ENCODE data around the gene ARRDC5.

Gene ARRDC5

DNA sequence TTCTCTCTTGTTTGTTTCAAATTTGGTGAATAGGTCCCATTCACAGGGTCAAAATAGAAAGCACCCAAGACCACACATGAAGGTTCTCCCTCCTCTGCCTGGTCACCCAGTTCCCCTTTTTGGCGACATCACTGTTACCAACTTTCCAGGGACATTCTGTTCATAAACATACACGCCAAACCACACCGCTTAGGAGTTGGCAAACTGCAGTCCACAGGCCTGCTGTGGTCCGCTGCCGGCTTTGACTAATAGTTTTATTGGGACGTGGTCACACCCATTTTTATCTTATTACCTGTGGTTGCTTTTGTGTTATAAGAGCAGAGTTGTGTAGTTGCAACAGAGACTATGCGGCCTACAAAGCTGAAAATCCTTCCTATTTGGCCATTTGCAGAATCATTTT is 30.8 kb upstream of the ARRDC5 start:
- in situ Hi-C loops (cut with HindIII; ENCODE audit: low sequenced_read_pairs) = no loop called here
- TF ChIP-seq, protein P1, sequence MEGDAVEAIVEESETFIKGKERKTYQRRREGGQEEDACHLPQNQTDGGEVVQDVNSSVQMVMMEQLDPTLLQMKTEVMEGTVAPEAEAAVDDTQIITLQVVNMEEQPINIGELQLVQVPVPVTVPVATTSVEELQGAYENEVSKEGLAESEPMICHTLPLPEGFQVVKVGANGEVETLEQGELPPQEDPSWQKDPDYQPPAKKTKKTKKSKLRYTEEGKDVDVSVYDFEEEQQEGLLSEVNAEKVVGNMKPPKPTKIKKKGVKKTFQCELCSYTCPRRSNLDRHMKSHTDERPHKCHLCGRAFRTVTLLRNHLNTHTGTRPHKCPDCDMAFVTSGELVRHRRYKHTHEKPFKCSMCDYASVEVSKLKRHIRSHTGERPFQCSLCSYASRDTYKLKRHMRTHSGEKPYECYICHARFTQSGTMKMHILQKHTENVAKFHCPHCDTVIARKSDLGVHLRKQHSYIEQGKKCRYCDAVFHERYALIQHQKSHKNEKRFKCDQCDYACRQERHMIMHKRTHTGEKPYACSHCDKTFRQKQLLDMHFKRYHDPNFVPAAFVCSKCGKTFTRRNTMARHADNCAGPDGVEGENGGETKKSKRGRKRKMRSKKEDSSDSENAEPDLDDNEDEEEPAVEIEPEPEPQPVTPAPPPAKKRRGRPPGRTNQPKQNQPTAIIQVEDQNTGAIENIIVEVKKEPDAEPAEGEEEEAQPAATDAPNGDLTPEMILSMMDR (IDR thresholded peaks at IDR 0.05; ENCODE audit: low read depth, low read length, missing control alignments) = no peak
- no peak overlapping the region for H3K4me3 ChIP-seq (ENCODE audit: low read depth, low read length)
- no peak for DNase-seq (ENCODE audit: low read depth)

DNA sequence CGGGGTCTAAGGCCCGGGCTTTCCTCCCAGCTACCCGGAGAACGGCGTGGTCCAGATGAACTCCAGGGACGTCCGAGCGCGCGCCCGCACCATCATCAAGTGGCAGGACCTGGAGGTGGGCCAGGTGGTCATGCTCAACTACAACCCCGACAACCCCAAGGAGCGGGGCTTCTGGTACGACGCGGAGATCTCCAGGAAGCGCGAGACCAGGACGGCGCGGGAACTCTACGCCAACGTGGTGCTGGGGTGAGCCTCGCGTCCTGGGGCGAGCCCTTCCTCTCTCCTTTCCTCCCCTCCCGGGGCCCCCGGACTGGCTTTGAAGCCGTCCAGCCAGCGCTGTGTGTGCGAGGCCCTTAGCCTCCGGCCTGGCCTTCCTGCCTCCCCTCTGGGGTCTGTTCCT is 30.0 kb upstream of the ARRDC5 start:
- no peak overlapping the region for H3K4me3 ChIP-seq (ENCODE audit: low read depth, low read length)
- in situ Hi-C loops (cut with HindIII; ENCODE audit: low sequenced_read_pairs) = no loop called here
- no peak for DNase-seq (ENCODE audit: low read depth)
- TF ChIP-seq, protein P1 (IDR thresholded peaks at IDR 0.05; ENCODE audit: low read depth, low read length, missing control alignments) = no peak

DNA sequence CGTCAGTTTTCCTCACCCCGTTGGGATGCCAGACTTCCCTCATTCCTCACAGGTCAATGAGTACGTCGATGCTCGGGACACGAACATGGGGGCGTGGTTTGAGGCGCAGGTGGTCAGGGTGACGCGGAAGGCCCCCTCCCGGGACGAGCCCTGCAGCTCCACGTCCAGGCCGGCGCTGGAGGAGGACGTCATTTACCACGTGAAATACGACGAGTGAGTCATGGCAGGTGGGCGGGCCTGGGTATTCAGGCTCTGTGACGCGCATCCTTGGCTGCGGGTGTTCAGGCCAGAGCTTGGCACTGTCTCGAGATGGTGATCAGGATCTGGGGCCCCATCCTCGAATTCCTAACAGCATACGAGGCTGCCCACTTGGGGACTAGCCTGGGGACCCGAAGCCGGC is 28.0 kb upstream of the ARRDC5 start:
- no peak for DNase-seq (ENCODE audit: low read depth)
- TF ChIP-seq, protein P1 (IDR thresholded peaks at IDR 0.05; ENCODE audit: low read depth, low read length, missing control alignments) = no peak
- in situ Hi-C loops (cut with HindIII; ENCODE audit: low sequenced_read_pairs) = no loop called here
- no peak overlapping the region for H3K4me3 ChIP-seq (ENCODE audit: low read depth, low read length)

DNA sequence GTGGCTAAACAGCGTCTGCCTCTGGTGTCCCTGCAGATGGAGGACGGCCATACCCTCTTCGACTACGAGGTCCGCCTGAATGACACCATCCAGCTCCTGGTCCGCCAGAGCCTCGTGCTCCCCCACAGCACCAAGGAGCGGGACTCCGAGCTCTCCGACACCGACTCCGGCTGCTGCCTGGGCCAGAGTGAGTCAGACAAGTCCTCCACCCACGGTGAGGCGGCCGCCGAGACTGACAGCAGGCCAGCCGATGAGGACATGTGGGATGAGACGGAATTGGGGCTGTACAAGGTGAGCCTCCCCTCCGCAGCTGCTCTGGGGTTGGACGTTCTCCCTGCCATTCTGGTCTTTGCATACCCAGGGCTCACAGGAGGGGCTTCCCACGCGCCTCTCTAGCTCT is 26.5 kb upstream of the ARRDC5 start:
- TF ChIP-seq, protein P1 (IDR thresholded peaks at IDR 0.05; ENCODE audit: low read depth, low read length, missing control alignments) = no peak

DNA sequence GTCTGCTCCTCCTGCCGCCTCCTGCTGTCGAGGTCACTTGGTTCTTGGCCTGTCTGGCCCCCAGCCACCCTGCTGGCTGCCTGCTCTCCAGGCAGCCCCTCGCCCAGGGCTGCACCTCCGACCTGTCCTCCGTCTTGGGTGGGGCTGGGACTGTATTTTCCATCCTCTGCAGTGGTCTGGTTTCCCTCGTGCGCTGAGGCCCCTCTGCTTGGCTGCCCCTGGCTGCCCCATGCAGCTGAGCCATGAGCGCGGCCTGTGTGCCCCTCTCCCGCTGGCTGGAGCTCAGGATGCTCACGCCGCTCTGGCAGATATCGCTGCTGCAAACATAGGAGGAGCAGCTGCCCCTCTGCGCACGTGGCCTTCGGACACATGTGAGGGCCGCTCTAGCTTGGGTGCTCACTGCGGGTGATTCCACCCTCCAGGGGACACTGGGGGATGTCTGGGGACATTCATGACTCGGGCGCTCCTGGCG is 20.6 kb upstream of the ARRDC5 start:
- no peak for DNase-seq (ENCODE audit: low read depth)
- in situ Hi-C loops (cut with HindIII; ENCODE audit: low sequenced_read_pairs) = no loop called here
- TF ChIP-seq, protein P1 (IDR thresholded peaks at IDR 0.05; ENCODE audit: low read depth, low read length, missing control alignments) = no peak
- H3K4me3 ChIP-seq (ENCODE audit: low read depth, low read length) = no peak overlapping the region

More for the DNA sequence above, 26.5 kb upstream of the ARRDC5 start:
- no peak for DNase-seq (ENCODE audit: low read depth)
- in situ Hi-C loops (cut with HindIII; ENCODE audit: low sequenced_read_pairs) = no loop called here
- H3K4me3 ChIP-seq (ENCODE audit: low read depth, low read length) = no peak overlapping the region

DNA sequence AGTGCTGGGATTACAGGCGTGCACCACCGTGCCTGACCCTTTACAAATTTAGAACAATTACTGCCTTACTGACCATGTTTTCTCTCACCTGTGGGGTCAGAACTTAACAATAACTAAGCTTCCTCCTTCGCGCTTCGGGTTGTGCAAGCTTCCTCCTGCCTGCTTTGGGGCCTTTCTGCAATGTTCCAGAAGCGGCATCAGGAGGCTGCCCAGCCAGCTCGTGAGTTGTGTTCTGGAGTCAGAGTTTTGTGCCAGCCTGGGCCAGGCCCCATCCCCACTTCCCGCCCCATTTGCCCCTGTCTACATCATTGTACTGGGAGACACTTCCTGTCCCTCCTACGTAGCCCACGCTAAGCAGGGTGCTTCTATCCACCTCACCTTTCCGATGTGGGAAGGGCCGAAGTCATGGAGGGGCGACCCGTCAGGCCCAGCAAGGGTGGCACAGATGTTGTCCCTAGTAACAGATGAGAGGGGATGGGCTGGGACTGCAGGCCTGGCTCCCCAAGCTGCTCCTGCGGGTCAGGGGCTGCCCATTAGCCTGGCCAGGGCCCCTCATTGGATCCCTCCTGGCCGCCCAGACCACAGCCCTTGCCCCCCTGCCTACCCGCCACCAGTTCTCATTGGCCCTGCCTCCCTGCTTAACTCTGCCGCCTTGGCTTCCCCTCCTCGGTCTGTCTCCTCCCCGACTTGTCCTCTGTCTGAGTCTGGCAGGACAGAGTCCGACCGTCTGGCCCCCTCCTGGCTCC is 20.0 kb upstream of the ARRDC5 start:
- DNase-seq (ENCODE audit: low read depth) = no peak
- no peak overlapping the region for H3K4me3 ChIP-seq (ENCODE audit: low read depth, low read length)
- TF ChIP-seq, protein P1 (IDR thresholded peaks at IDR 0.05; ENCODE audit: low read depth, low read length, missing control alignments) = no peak
- in situ Hi-C loops (cut with HindIII; ENCODE audit: low sequenced_read_pairs) = no loop called here

Data from astrocyte of the cerebellum (primary cell).